ENCODE data around the gene LPP. TPM values are rescaled to one million over a fixed set of nuclear protein-coding genes. Genes with fewer than 3 reads are reported as not detected.

LPP gene
- total and polyA plus RNA-seq, 2 of the 13 experiments (the other 11 are each of a cell fraction or from before 2014, with no cell fraction given): 19.2 to 29.9 TPM

DNA sequence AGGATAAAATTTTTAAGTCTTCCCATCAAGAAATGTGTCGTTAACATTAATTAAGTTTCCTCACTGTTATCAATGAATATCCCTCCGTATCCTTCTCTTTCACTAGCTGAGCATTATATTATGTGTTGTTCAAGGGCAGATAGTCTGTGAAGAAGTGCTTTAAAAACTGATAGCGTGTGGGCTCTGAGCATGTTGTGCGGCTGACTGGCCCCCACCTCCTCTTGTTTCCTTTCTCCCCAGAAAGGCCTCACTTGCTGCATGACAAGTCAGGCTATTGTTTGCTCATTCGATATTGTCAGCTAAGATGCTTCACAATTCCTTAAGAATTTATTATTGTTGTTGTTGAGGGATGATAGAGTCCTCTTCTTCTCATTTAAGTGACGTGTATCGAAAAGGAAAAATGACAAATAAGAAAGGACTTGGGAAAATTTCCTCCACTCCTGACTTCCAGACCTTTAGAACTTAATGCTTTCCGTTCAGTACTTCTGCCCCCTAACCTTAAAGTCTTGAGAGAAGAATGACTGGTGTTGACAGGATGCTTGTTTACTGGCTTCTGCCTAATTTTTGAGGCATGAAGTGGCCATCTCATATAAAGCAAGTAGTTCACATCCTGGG is 298.3 kb downstream of the LPP start:
- H3K4me3 ChIP-seq (replicated peaks in 1 of 3; ENCODE audit: insufficient read depth in 1 of 3, low read depth in 2 of 3, low read length in 3 of 3): no peak overlapping the region
- in situ Hi-C loops (cut with HindIII; ENCODE audit: extremely low pct_ligation_motif_present, low pct_unique_long_range_greater_than_20kb) (no loop called here), intact Hi-C loops (cut with micrococcal nuclease; ENCODE audit: unreplicated experiment) (no loop called here)
- no peak for FAIRE-seq
- 95% methylated on average over 8 of the region's 8 CpGs for WGBS (ENCODE audit: low lambda C conversion rate)
- TF ChIP-seq KLF16 (CRISPR knock-in tag; IDR thresholded peaks at IDR 0.05): no peak
- TF ChIP-seq, protein P1, sequence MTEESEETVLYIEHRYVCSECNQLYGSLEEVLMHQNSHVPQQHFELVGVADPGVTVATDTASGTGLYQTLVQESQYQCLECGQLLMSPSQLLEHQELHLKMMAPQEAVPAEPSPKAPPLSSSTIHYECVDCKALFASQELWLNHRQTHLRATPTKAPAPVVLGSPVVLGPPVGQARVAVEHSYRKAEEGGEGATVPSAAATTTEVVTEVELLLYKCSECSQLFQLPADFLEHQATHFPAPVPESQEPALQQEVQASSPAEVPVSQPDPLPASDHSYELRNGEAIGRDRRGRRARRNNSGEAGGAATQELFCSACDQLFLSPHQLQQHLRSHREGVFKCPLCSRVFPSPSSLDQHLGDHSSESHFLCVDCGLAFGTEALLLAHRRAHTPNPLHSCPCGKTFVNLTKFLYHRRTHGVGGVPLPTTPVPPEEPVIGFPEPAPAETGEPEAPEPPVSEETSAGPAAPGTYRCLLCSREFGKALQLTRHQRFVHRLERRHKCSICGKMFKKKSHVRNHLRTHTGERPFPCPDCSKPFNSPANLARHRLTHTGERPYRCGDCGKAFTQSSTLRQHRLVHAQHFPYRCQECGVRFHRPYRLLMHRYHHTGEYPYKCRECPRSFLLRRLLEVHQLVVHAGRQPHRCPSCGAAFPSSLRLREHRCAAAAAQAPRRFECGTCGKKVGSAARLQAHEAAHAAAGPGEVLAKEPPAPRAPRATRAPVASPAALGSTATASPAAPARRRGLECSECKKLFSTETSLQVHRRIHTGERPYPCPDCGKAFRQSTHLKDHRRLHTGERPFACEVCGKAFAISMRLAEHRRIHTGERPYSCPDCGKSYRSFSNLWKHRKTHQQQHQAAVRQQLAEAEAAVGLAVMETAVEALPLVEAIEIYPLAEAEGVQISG (CRISPR knock-in tag; IDR thresholded peaks at IDR 0.05): no peak
- no peak for TF ChIP-seq IKZF1 (IDR thresholded peaks at IDR 0.05)
- no peak for TF ChIP-seq AGO1 (IDR thresholded peaks at IDR 0.05; ENCODE audit: low read depth, low read length, poor library complexity, severe bottlenecking)
- no peak for TF ChIP-seq KDM2A (CRISPR knock-in tag; IDR thresholded peaks at IDR 0.05; ENCODE audit: borderline replicate concordance, low read depth)
- TF ChIP-seq ZNF556 (CRISPR knock-in tag; IDR thresholded peaks at IDR 0.05; ENCODE audit: borderline replicate concordance): no peak
- no peak for TF ChIP-seq ZNF331 (CRISPR knock-in tag; IDR thresholded peaks at IDR 0.05)
- no peak for TF ChIP-seq CHD4 (IDR thresholded peaks at IDR 0.05; ENCODE audit: borderline replicate concordance, low read length)
- TF ChIP-seq RFX1 (IDR thresholded peaks at IDR 0.05): no peak
- TF ChIP-seq, protein P2, sequence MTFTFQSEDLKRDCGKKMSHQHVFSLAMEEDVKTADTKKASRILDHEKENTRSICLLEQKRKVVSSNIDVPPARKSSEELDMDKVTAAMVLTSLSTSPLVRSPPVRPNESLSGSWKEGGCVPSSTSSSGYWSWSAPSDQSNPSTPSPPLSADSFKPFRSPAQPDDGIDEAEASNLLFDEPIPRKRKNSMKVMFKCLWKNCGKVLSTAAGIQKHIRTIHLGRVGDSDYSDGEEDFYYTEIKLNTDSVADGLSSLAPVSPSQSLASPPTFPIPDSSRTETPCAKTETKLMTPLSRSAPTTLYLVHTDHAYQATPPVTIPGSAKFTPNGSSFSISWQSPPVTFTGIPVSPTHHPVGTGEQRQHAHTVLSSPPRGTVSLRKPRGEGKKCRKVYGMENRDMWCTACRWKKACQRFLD (CRISPR knock-in tag; IDR thresholded peaks at IDR 0.05; ENCODE audit: borderline replicate concordance): no peak
- no peak for TF ChIP-seq ZNF441 (CRISPR knock-in tag; IDR thresholded peaks at IDR 0.05; ENCODE audit: borderline replicate concordance)
- TF ChIP-seq ZNF766 (CRISPR knock-in tag; IDR thresholded peaks at IDR 0.05; ENCODE audit: borderline replicate concordance): no peak
- TF ChIP-seq HNRNPH1 (optimal IDR thresholded peaks at IDR 0.05; ENCODE audit: low read depth, low read length): no peak
- TF ChIP-seq SOX13 (IDR thresholded peaks at IDR 0.05): no peak
- no peak for TF ChIP-seq SOX13 (CRISPR knock-in tag; conservative IDR thresholded peaks at IDR 0.05 in 1 of 2, IDR thresholded peaks at IDR 0.05 in 1 of 2)
- TF ChIP-seq, protein P3, sequence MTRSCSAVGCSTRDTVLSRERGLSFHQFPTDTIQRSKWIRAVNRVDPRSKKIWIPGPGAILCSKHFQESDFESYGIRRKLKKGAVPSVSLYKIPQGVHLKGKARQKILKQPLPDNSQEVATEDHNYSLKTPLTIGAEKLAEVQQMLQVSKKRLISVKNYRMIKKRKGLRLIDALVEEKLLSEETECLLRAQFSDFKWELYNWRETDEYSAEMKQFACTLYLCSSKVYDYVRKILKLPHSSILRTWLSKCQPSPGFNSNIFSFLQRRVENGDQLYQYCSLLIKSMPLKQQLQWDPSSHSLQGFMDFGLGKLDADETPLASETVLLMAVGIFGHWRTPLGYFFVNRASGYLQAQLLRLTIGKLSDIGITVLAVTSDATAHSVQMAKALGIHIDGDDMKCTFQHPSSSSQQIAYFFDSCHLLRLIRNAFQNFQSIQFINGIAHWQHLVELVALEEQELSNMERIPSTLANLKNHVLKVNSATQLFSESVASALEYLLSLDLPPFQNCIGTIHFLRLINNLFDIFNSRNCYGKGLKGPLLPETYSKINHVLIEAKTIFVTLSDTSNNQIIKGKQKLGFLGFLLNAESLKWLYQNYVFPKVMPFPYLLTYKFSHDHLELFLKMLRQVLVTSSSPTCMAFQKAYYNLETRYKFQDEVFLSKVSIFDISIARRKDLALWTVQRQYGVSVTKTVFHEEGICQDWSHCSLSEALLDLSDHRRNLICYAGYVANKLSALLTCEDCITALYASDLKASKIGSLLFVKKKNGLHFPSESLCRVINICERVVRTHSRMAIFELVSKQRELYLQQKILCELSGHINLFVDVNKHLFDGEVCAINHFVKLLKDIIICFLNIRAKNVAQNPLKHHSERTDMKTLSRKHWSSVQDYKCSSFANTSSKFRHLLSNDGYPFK (CRISPR knock-in tag; IDR thresholded peaks at IDR 0.05; ENCODE audit: borderline replicate concordance): no peak
- TF ChIP-seq, protein P4, sequence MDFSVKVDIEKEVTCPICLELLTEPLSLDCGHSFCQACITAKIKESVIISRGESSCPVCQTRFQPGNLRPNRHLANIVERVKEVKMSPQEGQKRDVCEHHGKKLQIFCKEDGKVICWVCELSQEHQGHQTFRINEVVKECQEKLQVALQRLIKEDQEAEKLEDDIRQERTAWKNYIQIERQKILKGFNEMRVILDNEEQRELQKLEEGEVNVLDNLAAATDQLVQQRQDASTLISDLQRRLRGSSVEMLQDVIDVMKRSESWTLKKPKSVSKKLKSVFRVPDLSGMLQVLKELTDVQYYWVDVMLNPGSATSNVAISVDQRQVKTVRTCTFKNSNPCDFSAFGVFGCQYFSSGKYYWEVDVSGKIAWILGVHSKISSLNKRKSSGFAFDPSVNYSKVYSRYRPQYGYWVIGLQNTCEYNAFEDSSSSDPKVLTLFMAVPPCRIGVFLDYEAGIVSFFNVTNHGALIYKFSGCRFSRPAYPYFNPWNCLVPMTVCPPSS (IDR thresholded peaks at IDR 0.05): no peak
- POLR2A ChIA-PET: no interaction called here
- no peaks in the 10 kb centered on the region for H3K4me1 ChIP-seq (ENCODE audit: insufficient read depth, low read length)
- BruUV-seq (replicated peaks): no TSS peak
- no peak overlapping the region for H3K4me2 ChIP-seq (ENCODE audit: low read depth, low read length)
- no peaks in the 10 kb centered on the region for H3K27me3 ChIP-seq (ENCODE audit: control insufficient read depth in 1 of 2, insufficient read depth in 2 of 2, low read length in 2 of 2)
- no peaks in the 10 kb centered on the region; a peak in 1 of 5 replicates for H3K36me3 ChIP-seq (replicated peaks in 1 of 2; ENCODE audit: control insufficient read depth in 1 of 2, insufficient read depth in 2 of 2, low read length in 2 of 2)
- H2AFZ ChIP-seq (ENCODE audit: low read length): no peak overlapping the region
- no peak for ATAC-seq
- no peaks in the 10 kb centered on the region for H4K20me1 ChIP-seq (ENCODE audit: insufficient read depth, low read length)
- CTCF ChIA-PET (ENCODE audit: low intra/inter-chr PET ratio, low total read pairs): no interaction called here
- no peak for DNase-seq (ENCODE audit: low spot score)
- H3K9ac ChIP-seq (ENCODE audit: insufficient read depth, low read depth, low read length): no peak overlapping the region
- no peaks in the 10 kb centered on the region for H3K9me3 ChIP-seq (ENCODE audit: low read length)
- H3K27ac ChIP-seq (ENCODE audit: extremely low read length, insufficient read depth, low read length): no peak overlapping the region
- no peaks in the 10 kb centered on the region for H3K79me2 ChIP-seq (ENCODE audit: insufficient read depth, low read length)
